Pulmonary artery endothelial cell (primary cell): ENCODE measurements around the gene TTC28. TPM values are rescaled to one million over a fixed set of nuclear protein-coding genes. Genes with fewer than 3 reads are reported as not detected.
"Not testable (repeated sequence)": the region's sequence is repeated elsewhere in the genome, so short reads cannot be mapped to it uniquely, and the experiment has no call there.

Source experiments
- DNase-seq: peaks from one replicate; pipeline ENCODE4 v3.0.0-alpha.2; 2011; ENCODE audit warnings: low read depth, low spot score
- total RNA-seq: library from RNA; depleted of rRNA; stranded (reverse); fragments of >200 nt; gene quantifications from 2 replicates; pipeline ENCODE4 v1.2.3, GENCODE V29; 2014

The TTC28 gene
- total RNA-seq, 1 donor from 2014 or later = 15.6 TPM

- peak; percentile 64 for DNase-seq
Measured at GRCh38 chr22:28604966-28605761, 74.5 kb downstream of the TTC28 start.

GRCh38 chr22:28601915-28602314, 77.7 kb downstream of the TTC28 start:
- DNase-seq = no peak

DNA sequence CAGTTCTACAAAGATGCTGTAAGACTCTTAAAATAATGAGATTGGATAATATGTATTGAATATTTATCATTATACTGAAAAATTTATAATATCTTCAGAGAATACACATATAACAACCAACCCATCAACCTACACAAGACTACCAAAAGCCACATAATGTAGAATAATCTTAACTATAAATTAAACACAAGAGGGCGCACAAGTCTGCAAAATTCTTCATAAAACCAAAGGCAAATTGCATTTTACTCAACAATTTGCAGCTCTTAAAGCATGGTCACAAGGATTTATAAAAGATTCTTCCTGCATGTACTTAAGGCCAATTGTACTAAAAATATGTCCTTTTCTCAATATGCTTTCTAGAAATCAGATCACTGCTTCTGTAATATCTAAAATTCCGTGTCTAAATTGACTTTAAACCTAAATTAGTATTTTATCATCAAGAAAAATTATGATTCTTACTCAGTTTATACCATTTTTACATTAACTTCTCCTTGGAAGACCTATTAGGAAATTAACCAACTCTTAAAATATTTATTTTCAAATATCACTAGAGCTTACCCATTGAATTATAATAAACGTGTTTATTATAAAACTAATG, 79.0 kb downstream of the TTC28 start:
- peak; percentile 13 for DNase-seq

DNA sequence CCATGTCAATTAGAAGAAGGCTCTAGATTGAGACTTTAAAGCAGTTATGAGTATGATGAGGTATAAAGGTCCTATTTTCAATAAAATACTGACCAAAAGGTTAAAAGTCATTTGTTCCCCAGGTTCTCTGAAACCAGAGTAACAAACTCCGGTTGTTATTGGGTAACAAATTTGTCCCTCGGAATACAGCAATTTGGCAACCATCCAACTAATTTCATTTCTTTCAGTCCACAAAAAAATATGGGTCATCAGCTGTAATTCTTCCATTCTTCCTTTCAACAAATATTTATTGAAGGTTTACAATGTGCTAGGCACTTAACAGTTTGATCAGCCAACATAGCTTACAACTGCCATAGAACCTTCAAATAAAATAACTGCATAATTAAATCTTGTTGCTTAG, 79.9 kb downstream of the TTC28 start:
- no peak for DNase-seq

DNA sequence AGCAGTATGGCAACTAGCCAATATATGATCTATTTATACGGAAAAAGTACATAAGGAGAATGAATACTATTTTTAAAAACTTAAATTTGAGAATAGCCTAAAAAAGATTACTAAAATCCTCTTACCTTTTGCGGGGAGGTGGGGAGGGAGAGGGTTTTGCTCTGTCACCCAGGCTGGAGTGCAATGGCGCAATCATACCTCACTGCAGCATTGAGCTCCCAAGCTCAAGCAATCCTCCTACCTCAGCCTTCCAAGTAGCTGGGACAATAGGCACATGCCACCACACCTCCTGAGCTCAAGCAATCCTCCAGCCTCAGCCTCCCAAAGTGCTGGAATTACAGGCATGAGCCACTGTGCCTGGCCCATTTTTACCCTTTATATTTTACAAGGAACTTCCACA, 82.0 kb downstream of the TTC28 start:
- no peak for DNase-seq

DNA sequence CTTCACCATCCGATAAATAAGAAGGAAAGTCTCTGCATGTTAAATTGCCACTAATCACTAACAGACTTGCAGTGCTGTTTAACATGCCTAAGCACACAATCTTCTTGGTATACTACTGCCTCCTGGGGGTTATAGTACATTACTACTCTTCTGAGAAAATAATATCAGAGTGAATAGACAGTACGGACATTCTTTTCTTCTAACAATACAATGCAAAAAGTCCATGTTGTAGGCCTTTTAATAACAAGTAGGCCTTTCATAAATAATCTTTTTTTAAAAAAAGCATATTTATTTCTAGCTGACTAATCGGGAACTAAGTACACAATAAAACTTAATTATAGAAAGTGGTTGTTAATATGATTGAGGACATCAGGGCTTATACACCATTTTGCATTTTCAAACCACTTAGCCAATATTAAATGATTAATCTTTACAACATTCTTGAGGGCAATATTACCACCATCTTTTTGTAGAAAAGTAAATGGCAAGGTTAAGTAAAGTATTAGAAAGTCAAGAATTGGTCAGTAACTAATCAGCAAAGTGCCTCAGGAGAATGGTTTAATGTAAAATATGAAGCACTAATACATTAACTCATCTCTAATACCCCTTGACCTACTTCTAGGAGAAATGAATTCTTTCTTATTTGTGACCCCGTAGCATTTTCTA, 84.7 kb downstream of the TTC28 start:
- peak; percentile 29 for DNase-seq

DNA sequence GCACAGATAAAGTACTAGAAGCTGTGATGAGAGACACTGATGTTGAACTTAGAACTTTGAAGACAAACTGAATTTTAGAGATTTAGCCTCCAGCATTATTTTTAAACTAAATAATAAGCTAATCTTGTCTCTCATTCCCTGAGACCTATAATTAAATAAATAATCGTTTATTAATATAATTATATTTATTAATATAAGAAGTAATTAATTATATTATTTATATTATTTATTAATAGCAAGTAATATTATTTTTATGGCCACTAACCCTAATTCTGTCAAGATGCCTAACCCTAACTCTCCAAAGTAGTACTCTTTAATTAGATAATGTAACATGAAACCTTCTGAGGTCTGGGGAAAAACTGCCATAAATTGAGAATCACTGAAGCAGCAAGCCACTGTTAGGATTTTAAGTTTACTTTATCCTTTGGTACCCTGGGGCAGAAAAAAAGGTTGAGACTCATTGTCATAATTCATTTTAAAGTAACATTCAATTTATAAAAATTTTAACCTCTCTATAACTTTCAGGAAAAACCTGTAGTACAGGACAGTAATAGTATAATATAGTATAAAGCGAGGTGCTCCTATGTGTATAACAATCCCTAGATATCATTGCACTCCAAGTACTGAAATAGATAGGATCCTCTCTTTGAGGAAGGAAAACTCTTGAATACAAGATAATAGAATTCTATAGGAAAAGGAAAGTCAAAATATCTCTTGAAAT, 85.4 kb downstream of the TTC28 start:
- no peak for DNase-seq

GRCh38 chr22:28593299-28593698, 86.3 kb downstream of the TTC28 start:
- DNase-seq = no peak

DNA sequence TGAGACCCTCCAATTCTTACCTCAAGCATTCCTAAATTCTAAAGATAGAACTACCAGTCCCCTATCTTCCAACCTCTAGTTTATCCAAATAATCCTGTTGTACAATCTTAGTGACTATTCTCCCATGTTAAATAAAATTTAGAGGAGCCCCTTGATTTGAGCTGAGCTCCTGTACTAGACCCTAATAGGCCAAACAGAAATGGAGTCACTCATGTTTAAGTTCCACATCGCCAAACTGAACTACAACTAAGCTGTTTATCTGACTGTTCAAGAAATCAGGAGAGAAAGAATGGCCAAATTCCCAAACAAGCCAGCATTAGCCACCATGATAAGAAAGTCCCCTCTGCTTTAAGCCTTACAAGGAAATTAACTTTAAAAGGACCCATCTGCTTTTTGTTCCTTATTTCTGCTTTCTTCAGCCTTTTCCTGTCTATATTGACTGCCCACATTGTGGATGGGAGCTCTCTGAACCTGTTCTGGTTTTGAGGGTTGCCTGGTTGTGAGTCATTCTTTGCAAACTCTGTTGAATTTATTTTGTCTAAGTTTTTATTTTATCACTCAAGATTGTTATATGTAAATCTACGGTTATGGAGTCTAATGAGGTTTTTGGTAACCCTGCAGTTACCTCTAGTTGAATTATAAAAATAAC, 90.4 kb downstream of the TTC28 start:
- no peak for DNase-seq

DNA sequence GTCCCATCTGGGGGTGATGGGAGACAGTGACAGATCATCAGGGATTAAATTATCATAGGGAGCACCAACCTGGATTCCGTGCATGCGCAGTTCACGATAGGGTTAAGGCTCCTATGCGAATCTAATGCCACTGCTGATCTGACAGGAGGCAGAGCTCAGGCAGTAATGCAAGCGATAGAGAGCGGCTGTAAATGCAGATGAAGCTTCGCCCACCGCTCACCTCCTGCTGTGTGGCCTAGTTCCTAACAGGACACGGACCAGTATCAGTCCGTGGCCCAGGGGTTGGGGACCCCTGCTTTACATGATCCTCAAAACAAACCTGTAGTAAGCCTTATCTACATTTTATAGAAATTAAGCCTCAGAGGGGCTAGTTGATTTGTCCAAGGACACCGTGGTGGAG, 94.3 kb downstream of the TTC28 start:
- no peak for DNase-seq

GRCh38 chr22:28582806-28583205, 96.8 kb downstream of the TTC28 start:
- no peak for DNase-seq

GRCh38 chr22:28581016-28581415, 98.6 kb downstream of the TTC28 start:
- no peak for DNase-seq

- DNase-seq = no peak
Measured at GRCh38 chr22:28576162-28576561, 103.5 kb downstream of the TTC28 start.

DNA sequence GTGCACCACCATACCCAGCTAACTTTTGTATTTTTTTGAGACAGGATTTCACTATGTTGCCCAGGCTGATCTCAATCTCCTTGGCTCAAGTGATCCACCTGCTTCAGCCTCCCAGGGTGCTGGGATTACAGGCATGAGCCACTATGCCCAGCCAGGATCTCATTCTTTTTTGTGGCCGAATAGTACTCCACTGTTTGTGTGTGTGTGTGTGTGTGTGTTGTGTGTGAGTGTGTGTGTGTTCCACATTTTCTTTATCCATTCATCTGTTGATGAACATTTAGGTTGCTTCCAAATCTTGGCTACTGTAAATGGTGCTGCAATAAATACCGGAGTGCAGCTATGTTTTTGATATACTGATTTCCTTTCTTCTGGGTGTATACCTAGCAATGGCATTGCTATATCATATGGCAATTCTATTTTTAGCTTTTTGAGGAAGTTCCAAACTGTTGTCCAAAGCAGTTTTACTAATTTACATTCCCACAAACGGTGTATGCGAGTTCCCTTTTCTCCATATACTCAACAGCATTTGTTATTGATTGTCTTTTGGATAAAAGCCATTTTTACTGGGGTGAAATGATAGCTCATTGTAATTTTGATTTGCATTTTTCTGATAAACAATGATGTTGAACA, 105.4 kb downstream of the TTC28 start:
- no peak for DNase-seq

DNA sequence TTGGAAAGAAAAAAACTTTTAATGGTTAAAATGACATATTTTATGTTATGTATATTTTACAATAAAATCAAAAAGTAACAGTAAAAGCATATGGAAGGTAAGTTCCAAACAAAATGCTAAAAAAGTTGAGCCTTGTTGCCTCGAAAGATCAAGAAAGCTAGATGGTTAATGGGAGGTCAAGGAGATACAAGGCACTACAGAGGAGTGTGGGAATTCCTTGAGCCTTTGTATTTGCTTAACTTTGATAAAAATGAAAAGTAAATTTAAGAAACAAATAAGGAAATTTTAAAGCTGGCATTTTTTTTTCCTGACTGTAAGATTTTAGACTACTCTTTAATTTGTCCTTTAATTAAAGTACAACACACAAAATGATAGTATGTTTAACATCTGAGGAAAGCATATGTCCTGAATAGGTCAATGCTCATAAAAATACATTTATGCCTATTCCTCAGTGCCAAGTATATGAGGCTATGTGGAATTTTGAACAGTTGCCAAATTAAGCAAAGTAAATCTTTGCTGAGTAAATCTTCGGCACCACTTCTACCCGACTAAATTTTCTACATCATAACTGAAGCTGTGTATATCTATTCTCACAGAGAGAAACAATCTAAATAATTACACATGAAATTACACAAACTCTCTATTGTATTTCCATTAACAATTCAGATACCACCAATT, 108.8 kb downstream of the TTC28 start:
- no peak for DNase-seq

DNA sequence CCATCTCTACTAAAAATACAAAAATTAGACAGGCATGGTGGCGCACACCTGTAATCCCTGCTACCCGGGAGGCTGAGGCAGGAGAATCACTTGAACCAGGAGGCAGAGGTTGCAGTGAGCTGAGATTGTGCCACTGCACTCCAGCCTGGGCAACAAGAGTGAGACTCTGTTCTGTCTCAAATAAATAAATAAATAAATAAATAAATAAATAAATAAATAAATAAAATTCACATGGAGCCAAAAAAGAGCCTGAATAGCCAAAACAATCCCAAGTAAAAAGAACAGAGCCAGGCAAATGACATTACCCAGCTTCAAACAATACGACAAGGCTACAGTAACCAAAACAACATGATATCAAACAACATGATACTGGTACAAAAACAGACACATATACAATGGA, 110.7 kb downstream of the TTC28 start:
- DNase-seq = not testable (repeated sequence)

DNA sequence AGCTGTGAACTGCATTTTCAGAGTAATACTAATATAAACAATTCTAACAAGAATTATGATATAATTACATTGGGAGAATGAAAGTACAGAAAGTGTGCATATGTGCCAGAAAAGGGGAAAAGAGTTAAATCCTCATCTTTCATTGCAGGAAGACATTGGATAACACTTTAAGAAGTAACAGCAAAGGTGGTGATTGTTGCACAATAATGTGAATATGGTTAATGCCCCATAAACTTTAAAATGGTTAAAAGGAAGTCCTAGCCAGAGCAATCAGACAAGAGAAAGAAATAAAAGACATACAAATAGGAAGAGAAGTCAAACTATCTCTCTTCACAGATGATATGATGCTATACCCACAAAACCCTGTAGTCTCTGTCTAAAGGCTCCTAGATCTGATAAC, 111.5 kb downstream of the TTC28 start:
- no peak for DNase-seq

- not testable (repeated sequence) for DNase-seq
Measured at GRCh38 chr22:28566920-28567499, 112.6 kb downstream of the TTC28 start.

DNA sequence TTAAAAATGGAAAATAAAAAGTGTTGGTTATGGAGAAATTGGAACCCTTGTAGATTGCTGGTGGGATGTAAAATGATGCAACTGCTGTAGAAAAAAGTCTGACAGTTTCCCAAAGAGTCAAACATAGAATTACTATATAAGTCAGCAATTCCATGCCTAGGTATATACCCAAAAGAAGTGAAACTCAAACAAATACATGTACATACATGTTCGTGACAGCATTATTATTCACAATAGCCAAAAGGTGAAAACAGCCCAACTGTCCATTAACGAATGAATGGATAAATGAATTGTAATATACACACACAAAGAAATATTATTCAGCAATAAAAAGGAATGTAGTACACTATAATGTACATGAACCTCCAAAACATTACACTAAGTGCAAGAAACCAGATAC, 116.0 kb downstream of the TTC28 start:
- no peak for DNase-seq

- no peak for DNase-seq
Measured at GRCh38 chr22:28562324-28562723, 117.3 kb downstream of the TTC28 start.
